ENCODE results near the gene C4A. TPM values are rescaled to one million over a fixed set of nuclear protein-coding genes. Genes with fewer than 3 reads are reported as not detected.
"Not testable (repeated sequence)": the region's sequence is repeated elsewhere in the genome, so short reads cannot be mapped to it uniquely, and the experiment has no call there.

Gene C4A
- total RNA-seq = 100 to 1,000 TPM in 2 of 4 donors, 10 to 100 TPM in 2; 31.6 to 187 (median 98.2) TPM

- H3K27me3 ChIP-seq; DNase-seq (ENCODE audit: extremely low spot score); intact Hi-C loops (cut with DNase I); H3K4me3 ChIP-seq; H3K27ac ChIP-seq (replicated peaks in 1 of 4); H3K9me3 ChIP-seq: not testable (repeated sequence)
- Histone ChIP-seq H3K4me1 (peaks cover 0 to 13% (median 0%) of the 10 kb centered on the region in 4 donors), H3K36me3 (peaks cover 0 to 22% (median 13%) of the 10 kb centered on the region in 4 donors)
- no CpG with 5 or more reads among the region's 7 CpGs for WGBS
Observed at GRCh38 chr6:31981744-31982143, at the start of gene C4A. Gene C4A (plus strand): TSS chr6:31982057. CDS start chr6:31982108, 51 bp downstream.

GRCh38 chr6:31932137-31932536 lies 49.7 kb upstream of the C4A start:
- H3K36me3 ChIP-seq; DNase-seq (ENCODE audit: extremely low spot score); intact Hi-C loops (cut with DNase I): not testable (repeated sequence)

GRCh38 chr6:31933537-31933936 lies 48.3 kb upstream of the C4A start:
- intact Hi-C loops (cut with DNase I) = no loop called here
- H3K36me3 ChIP-seq = no peaks in the 10 kb centered on the region
- TF ChIP-seq POLR2A (IDR thresholded peaks at IDR 0.05; ENCODE audit: low read depth) (no peak), POLR2AphosphoS5 (IDR thresholded peaks at IDR 0.05) (no peak), EP300 (IDR thresholded peaks at IDR 0.05) (no peak), CTCF (IDR thresholded peaks at IDR 0.05) (no peak)
- H3K4me1 ChIP-seq = no peaks in the 10 kb centered on the region
- DNase-seq (ENCODE audit: extremely low spot score) = no peak
- no peaks in the 10 kb centered on the region for H3K9me3 ChIP-seq
- H3K27me3 ChIP-seq = peaks cover 0 to 5% (median 2%) of the 10 kb centered on the region in 4 donors
- no peak overlapping the region for H3K27ac ChIP-seq (replicated peaks in 1 of 4)
- H3K4me3 ChIP-seq = no peak overlapping the region
- WGBS = 92% methylated on average over 7 of the region's 19 CpGs

More at GRCh38 chr6:31932137-31932536, 49.7 kb upstream of the C4A start:
- not testable (repeated sequence) for H3K4me3 ChIP-seq; H3K27ac ChIP-seq (replicated peaks in 1 of 4); H3K27me3 ChIP-seq; H3K4me1 ChIP-seq; H3K9me3 ChIP-seq
- 93% methylated on average over 11 of the region's 32 CpGs for WGBS

GRCh38 chr6:31935021-31935420 lies 46.8 kb upstream of the C4A start:
- intact Hi-C loops (cut with DNase I) = no loop called here
- 70% methylated on average over 3 of the region's 3 CpGs for WGBS
- Histone ChIP-seq H3K27ac (replicated peaks in 1 of 4) (no peak overlapping the region), H3K27me3 (peaks cover 0 to 4% (median 0%) of the 10 kb centered on the region in 4 donors), H3K9me3 (no peaks in the 10 kb centered on the region), H3K4me3 (no peak overlapping the region), H3K4me1 (no peaks in the 10 kb centered on the region), H3K36me3 (no peaks in the 10 kb centered on the region)
- DNase-seq (ENCODE audit: extremely low spot score) = no peak
- no peak for TF ChIP-seq POLR2AphosphoS5 (IDR thresholded peaks at IDR 0.05)
- no peak for TF ChIP-seq POLR2A (IDR thresholded peaks at IDR 0.05; ENCODE audit: low read depth)
- no peak for TF ChIP-seq EP300 (IDR thresholded peaks at IDR 0.05)
- TF ChIP-seq CTCF (IDR thresholded peaks at IDR 0.05) = no peak

- WGBS = 78% methylated on average over 9 of the region's 9 CpGs
- Histone ChIP-seq H3K27ac (replicated peaks in 1 of 4) (no peak overlapping the region), H3K4me3 (no peak overlapping the region), H3K4me1 (peaks cover 0 to 8% (median 2%) of the 10 kb centered on the region in 4 donors), H3K9me3 (no peaks in the 10 kb centered on the region), H3K36me3 (no peaks in the 10 kb centered on the region), H3K27me3 (no peaks in the 10 kb centered on the region)
- intact Hi-C loops (cut with DNase I) = no loop called here
- TF ChIP-seq CTCF (IDR thresholded peaks at IDR 0.05) (no peak), POLR2A (IDR thresholded peaks at IDR 0.05; ENCODE audit: low read depth) (no peak), EP300 (IDR thresholded peaks at IDR 0.05) (no peak), POLR2AphosphoS5 (IDR thresholded peaks at IDR 0.05) (no peak)
- DNase-seq (ENCODE audit: extremely low spot score) = no peak
Observed at GRCh38 chr6:31935823-31936222, 46.0 kb upstream of the C4A start.

DNA sequence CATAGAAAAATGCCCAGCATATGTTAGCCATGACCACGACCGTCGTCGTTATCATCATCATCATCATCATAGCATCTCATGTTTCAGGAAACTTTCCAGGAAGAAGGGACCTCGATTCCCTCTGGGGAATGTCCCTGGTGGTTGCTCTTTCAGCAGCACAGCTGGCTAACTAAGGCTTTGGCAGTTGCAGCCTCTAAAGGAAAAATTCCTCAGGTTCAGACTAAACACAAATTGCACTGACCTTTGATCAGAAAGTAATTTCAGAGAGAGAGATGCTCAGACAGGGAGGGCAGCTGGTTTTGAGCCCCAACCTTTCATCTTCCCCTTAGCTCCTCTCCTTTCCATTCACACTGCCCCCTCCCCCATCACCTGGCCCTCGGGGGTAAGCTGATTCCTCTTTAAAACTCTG lies 41.6 kb upstream of the C4A start:
- WGBS = 12% methylated on average over 6 of the region's 6 CpGs
- no peaks in the 10 kb centered on the region for H3K9me3 ChIP-seq
- DNase-seq (ENCODE audit: extremely low spot score) = no peak
- no peaks in the 10 kb centered on the region for H3K27me3 ChIP-seq
- no peak overlapping the region for H3K27ac ChIP-seq (replicated peaks in 1 of 4)
- no peak for TF ChIP-seq POLR2AphosphoS5 (IDR thresholded peaks at IDR 0.05)
- TF ChIP-seq CTCF (IDR thresholded peaks at IDR 0.05) = no peak
- TF ChIP-seq POLR2A (IDR thresholded peaks at IDR 0.05; ENCODE audit: low read depth) = no peak
- no peak for TF ChIP-seq EP300 (IDR thresholded peaks at IDR 0.05)
- no peak overlapping the region for H3K4me3 ChIP-seq
- H3K4me1 ChIP-seq = peaks cover 0 to 14% (median 11%) of the 10 kb centered on the region in 4 donors
- H3K36me3 ChIP-seq = no peaks in the 10 kb centered on the region
- intact Hi-C loops (cut with DNase I) = no loop called here

All from esophagus muscularis mucosa (tissue), 4 donors.